Forelimb muscle (tissue), 1 donor: Measurements from ENCODE around the gene TSR2. TPM values are rescaled to one million over a fixed set of nuclear protein-coding genes. Genes with fewer than 3 reads are reported as not detected.

ENCODE experiments used
- DNase-seq: peaks from one replicate; pipeline ENCODE4 v3.0.0-alpha.2; 2013; ENCODE audit warnings: low read depth
- polyA plus RNA-seq: library from polyadenylated mRNA; unstranded; fragments of 120-200 nt; gene quantifications from one replicate; pipeline ENCODE4 v1.2.1, GENCODE V29; 2013; ENCODE audit not compliant: insufficient read length

Gene TSR2, protein sequence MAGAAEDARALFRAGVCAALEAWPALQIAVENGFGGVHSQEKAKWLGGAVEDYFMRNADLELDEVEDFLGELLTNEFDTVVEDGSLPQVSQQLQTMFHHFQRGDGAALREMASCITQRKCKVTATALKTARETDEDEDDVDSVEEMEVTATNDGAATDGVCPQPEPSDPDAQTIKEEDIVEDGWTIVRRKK
- 42.6 TPM for polyA plus RNA-seq

GRCh38 chrX:54439960-54440871 lies at the start of gene TSR2:
Gene TSR2 (plus strand): TSS chrX:54440404. CDS start chrX:54440422, 18 bp downstream.
- peak; percentile 80 for DNase-seq

DNA sequence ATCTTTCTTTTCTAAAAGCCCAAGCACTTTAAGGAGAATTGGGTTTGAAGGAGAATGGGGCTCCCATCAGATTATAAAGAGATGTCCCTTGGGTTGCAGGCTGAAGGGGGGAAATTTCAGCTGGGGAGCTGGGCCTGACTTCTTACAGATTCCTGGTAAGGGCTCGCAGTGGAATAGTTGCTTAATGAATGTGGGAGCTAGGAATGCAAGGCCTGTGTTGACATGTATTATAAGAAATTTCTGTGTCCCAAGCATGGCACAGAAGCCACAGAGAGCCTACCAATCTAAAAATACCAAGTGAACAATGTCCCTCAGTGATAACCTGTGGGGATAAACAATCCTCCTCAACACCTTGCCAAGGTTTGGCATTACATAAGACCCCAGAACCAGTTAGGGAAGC lies 43.1 kb upstream of the TSR2 start:
- DNase-seq, result no peak

DNA sequence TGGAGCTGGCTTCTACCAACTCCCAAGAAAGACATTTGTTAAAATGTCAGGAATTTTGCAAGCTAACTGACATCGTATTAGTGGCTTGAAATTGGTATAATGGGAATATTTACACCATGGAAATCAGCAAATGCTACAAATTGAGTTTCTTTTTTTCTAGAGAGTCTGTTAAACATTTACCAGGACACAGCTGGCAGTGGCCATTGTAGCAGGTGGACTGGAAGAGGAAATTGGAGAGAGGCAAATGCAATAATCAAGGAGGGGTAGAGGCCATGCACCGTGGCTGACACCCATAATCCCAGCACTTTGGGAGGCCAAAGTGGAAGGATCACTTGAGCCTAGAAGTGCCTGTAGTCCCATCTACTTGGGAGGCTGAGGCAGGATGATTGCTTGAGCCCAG lies 32.9 kb upstream of the TSR2 start:
- DNase-seq, result no peak

- no peak for DNase-seq
Observed at GRCh38 chrX:54411732-54412131, 28.5 kb upstream of the TSR2 start.

DNA sequence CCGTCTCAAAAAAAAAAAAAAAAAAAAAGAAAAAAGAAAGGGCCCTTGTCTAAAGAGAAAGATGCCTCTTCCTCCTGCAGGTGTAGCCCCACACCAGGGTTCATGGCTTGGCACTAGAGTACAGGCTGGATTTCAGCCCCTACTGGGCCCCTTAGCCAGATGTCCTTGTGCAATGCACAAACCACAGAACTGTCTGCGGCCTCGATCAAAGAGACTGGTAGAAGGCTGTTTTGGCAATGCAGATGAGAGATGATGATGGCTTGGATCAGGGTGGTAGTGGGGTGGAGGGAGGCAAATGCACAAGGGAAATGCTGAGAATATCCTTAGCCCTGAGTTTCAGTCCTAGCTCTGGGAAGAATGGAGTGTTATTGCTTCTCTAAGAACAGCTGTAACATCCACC lies 26.5 kb upstream of the TSR2 start:
- DNase-seq, result no peak

GRCh38 chrX:54415534-54416350 lies 24.5 kb upstream of the TSR2 start:
- no peak for DNase-seq

DNA sequence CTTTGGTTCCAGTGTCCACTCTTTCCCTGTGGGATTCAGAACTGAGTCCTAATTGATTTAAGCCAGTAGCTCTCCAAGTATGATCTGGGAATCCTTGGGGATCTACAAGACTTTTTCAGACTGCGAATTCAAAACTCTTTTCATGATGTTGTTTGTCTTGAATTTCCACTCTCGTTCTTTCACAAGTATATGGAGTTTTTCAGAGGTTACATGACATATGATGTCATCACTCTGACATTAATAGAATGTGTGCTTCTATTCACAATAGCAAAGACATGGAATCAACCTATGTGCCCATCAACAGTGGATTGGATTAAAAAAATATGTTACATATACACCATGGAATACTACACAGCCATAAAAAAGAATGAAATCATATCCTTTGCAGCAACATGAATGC lies 23.2 kb upstream of the TSR2 start:
- DNase-seq, result no peak

DNA sequence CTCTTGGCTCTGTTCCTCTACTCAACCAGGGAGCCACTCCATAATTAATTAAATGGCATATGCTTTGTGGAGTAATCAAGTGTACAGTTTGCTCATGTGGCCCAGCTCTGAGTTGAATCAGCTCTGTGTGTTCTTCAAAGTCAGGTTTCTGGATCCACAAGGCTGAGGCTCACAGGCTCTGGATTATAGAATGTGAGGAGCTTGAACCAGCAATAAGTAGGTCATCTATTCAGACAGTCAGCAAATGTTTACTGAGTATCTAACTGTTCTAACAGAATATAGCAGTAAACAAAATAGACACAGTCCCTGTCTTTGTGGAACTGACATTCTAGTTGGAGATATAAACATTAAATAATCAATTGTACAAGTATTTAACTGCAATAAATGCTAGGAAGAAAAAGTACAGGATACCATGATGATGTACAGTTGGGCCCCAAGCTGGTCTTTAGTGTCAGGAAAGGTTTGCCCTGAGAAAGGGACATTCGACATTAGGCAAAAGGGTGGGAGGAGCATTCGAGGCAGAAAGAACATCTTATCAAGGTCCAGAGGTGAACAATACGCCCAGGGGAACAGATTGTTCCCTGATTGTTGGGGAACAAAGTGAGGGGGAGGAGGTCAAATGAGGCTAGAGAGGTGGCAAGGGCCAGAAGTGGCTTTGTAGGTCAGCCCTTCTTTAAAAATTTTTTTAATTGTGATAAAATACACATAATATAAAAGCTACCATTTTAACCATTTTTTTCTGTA lies 20.5 kb upstream of the TSR2 start:
- DNase-seq, result no peak

DNA sequence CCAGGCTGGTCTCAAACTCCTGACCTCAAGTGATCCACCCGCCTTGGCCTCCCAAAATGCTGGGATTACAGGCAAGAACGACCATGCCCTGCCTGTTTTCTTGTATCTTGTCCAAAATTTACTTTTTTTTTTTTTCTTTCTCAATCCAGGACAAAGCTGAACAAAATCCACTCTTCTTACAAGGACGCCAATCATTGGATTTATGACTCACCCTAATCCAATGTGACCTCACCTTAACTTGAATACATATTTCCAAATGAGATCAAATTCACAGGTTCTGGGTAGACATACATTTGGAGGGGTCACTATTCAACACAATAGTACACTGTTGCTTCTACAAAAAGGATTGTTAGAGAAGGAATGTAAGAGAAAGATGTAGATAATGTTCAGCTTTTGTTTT lies 18.0 kb upstream of the TSR2 start:
- DNase-seq, result no peak

GRCh38 chrX:54423161-54423888 lies 16.9 kb upstream of the TSR2 start:
- DNase-seq, result no peak

- no peak for DNase-seq
Observed at GRCh38 chrX:54427837-54428424, 12.3 kb upstream of the TSR2 start.

GRCh38 chrX:54430519-54430918 lies 9.7 kb upstream of the TSR2 start:
- DNase-seq, result no peak

GRCh38 chrX:54435121-54435520 lies 5.1 kb upstream of the TSR2 start:
- DNase-seq, result no peak

GRCh38 chrX:54442790-54443189 lies 2.6 kb downstream of the TSR2 start:
- no peak for DNase-seq

DNA sequence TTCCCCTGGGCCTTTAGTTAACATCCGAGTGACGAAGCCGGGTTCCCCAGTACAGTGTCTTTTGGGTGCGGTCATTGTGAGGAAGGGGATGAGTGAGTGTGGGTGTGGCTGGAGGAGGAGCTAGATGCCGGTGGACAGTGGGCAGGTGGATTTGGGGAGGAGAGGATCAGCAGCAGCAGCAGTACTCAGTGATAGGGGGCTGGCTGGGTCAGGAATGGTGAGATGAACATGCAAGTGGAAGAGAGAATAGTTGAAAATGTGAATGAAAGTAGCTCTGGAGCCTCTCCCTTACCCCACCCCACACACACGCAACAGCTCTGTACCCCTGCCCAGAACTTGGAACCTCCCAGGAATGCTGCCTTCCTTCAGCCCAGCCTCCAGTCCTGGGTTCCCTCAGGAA lies 4.5 kb downstream of the TSR2 start:
- DNase-seq, result no peak

DNA sequence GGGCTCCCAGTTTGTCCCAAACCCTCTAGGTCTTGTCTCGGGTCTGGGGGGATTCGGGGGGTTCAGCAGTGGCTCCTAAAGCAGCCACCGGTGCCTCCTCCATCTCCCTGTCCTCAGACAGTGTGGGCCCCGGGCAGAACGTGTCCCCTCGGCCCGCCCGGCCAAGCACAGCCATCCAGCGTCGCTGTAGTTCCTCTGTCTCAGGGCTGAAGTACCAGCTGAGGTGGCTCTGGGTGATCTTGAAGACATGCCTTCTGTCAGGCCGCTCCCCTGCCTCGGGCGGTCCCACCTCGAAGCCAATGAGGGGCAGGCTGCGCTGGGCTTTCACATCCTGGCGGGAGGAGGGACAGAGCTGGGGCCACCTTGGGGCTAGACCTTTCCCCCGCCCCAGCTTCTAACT lies 5.9 kb downstream of the TSR2 start:
- DNase-seq, result no peak

DNA sequence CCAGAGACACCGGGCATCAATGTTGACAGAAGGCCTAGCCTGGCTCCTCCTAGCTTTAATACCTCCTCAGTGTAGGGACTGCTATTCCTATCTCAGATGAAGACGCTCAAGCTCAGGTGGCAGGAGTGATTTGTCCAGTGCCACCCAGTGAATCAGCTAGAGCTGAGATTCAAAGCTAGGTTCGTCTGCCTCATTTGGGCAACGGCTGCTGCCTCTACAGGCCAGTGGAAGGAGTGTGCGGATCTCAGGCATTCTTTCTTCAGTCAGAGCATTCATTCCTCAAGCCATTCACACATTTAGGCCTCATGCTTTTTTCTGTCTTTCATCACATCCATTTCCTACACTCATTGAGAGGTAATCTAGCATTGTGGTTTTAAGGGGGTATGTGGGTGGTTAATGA lies 7.3 kb downstream of the TSR2 start:
- no peak for DNase-seq

GRCh38 chrX:54449929-54450328 lies 9.7 kb downstream of the TSR2 start:
- no peak for DNase-seq

GRCh38 chrX:54452920-54453319 lies 12.7 kb downstream of the TSR2 start:
- DNase-seq, result no peak

- no peak for DNase-seq
Observed at GRCh38 chrX:54470054-54470760, 30.0 kb downstream of the TSR2 start.
